HL-60 (cell line): ENCODE results near the gene FKBP11.
"Not testable (repeated sequence)": the region's sequence is repeated elsewhere in the genome, so short reads cannot be mapped to it uniquely, and the experiment has no call there.

ENCODE experiments used
- DNase-seq, 2 experiments: peaks; one replicate each; pipeline ENCODE4 v3.0.0-alpha.2; 2010 to 2020; ENCODE audit warnings: low read depth in 1 of 2, low spot score in 1 of 2
- H3K27ac ChIP-seq: fragments of 250-450 bp; sonication (Bioruptor Pico); replicated peaks from 2 replicates; pipeline ENCODE4 v1.5.1; 2020; ENCODE audit warnings: mild to moderate bottlenecking, moderate library complexity
- H3K27me3 ChIP-seq: fragments of 250-450 bp; sonication (Bioruptor Pico); 2 replicates; pipeline ENCODE4 v1.5.1; 2021; ENCODE audit warnings: mild to moderate bottlenecking, moderate library complexity; ENCODE audit not compliant: insufficient read depth, poor library complexity, severe bottlenecking
- H3K4me3 ChIP-seq: replicated peaks from 2 replicates; pipeline ENCODE4 v1.5.1; 2011; ENCODE audit warnings: mild to moderate bottlenecking, control low read depth, low read length; ENCODE audit not compliant: insufficient read depth
- CTCF ChIP-seq: IDR thresholded peaks from one replicate; pipeline ENCODE4 v1.5.1; 2011; ENCODE audit warnings: low read length, control low read depth, inconsistent platforms; ENCODE audit not compliant: insufficient read depth
- GABPA ChIP-seq: IDR thresholded peaks from 2 replicates; pipeline ENCODE4 v1.6.1; 2012; ENCODE audit warnings: low read depth
- POLR2AphosphoS5 ChIP-seq: IDR thresholded peaks from 2 replicates; pipeline ENCODE4 v1.6.1; 2012; ENCODE audit warnings: low read depth
- REST ChIP-seq: IDR thresholded peaks from 2 replicates; pipeline ENCODE4 v1.6.1; 2012; ENCODE audit warnings: low read depth; ENCODE audit not compliant: insufficient replicate concordance
- SPI1 ChIP-seq: IDR thresholded peaks from 2 replicates; pipeline ENCODE4 v1.6.1; 2012; ENCODE audit warnings: low read depth, mild to moderate bottlenecking, borderline replicate concordance

Gene FKBP11

DNA sequence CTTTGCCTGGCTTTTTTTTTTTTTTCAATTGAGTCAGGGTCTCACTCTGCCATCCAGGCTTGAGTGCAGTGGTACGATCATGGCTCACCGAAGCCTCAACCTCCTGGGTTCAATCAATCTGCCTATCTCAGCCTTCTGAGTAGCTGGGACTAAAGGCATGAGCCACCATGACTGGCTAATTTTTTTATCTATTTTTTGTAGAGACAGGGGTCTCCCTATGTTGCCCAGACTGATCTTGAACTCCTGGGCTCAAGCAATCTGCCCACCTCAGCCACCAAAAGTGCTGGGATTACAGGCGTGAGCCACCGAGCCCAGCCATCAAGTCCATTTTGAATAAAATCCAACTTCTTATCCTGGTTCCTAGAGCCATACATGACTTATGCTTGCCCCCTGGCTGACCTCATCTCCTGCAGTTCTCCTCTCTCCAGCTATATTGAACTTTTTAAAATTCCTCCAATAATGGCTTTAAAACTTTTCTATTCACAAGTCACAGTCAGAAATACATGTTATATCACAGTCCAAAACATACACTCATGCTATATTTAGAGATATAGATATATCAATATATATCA, 49.3 kb downstream of the FKBP11 start:
- TF ChIP-seq SPI1 = no peak
- no peak for DNase-seq
- no peak overlapping the region for H3K4me3 ChIP-seq
- no peak overlapping the region for H3K27ac ChIP-seq
- H3K27me3 ChIP-seq = peaks cover 4% of the 10 kb centered on the region

DNA sequence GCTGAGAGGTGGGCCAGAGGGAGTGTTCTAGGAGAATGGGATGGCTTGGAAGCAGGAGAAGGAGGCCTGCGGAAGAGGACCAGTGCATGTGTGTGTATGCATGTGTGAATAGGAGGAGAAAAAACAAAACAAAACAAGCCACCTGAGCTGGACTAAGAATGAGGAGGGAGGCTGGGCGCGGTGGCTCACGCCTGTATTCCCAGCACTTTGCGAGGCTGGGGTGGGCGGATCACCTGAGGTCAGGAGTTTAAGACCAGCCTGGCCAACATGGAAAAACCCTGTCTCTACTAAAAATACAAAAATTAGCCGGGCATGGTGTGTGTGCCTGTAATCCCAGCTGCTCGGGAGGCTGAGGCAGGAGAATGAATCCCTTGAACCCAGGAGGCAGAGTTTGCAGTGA, 51.8 kb downstream of the FKBP11 start:
- DNase-seq, H3K27ac ChIP-seq: not testable (repeated sequence)

DNA sequence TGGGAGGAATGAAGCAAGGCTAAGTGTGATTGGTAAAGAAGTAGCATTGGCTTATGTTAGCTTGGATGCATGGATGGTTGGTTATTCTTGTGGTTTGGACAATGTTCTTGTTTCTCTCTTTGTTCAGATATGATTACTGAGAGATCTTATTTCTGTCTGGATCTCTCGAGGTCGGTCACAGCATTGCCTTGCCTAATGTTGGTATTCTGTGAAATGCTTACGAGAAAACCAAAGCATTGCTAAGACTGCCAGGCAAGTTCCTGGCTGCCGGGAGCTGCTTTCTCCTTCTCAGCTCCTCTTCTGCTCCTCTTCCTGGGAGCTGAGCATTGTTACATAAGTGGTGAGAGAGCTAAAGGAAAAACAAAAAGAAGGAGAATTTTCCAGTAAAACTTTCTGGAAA, 52.2 kb downstream of the FKBP11 start:
- no peaks in the 10 kb centered on the region for H3K27me3 ChIP-seq
- no peak overlapping the region for H3K4me3 ChIP-seq
- DNase-seq = no peak
- H3K27ac ChIP-seq = no peak overlapping the region
- TF ChIP-seq POLR2AphosphoS5 (no peak), SPI1 (no peak), GABPA (no peak), REST (no peak), CTCF (no peak)

More for the DNA sequence above, 51.8 kb downstream of the FKBP11 start:
- not testable (repeated sequence) for H3K27me3 ChIP-seq, H3K4me3 ChIP-seq
